NT2/D1 (cell line): Measurements from ENCODE around the gene RPS6KA6.

ENCODE experiments used
- SUZ12 ChIP-seq: IDR thresholded peaks from 2 replicates; pipeline ENCODE4 v1.6.1; 2011; ENCODE audit not compliant: insufficient read length, insufficient read depth; ENCODE audit errors: extremely low read depth
- YY1 ChIP-seq: IDR thresholded peaks from 2 replicates; pipeline ENCODE4 v1.6.1; 2011; ENCODE audit not compliant: insufficient read length, insufficient read depth
- ZNF274 ChIP-seq: IDR thresholded peaks from 2 replicates; pipeline ENCODE4 v1.6.1; 2011; ENCODE audit warnings: mild to moderate bottlenecking, low read depth, low read length

- TF ChIP-seq YY1 (no peak), ZNF274 (no peak), SUZ12 (no peak)
Measured at GRCh38 chrX:84156821-84157220, 31.2 kb downstream of the RPS6KA6 start.
